ENCODE results near the gene KMT2B. TPM values are rescaled to one million over a fixed set of nuclear protein-coding genes. Genes with fewer than 3 reads are reported as not detected.

KMT2B gene
- total and polyA plus RNA-seq, 2 donors from 2014 or later, result 14.8 to 40.8 TPM

DNA sequence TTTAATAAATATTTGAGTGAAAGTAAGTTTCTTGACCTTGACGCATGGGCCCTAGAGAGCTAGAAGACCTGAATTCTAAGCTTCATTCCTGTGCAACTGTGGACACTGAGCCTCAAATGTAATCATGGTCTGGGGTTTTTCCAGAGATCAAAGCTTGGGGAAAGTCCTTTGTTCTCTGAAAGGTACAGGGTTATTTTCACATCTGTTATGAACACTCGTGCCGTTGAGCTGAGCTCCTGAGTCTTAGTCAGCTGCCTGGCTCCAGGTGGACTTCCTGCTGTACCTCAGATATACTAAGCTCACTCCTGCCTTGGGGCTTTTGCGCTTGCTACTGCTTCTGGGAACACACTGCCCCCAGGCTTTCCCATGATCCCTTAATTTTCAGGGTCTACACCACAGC, 21.0 kb upstream of the KMT2B start:
- no peaks in the 10 kb centered on the region for H3K36me3 ChIP-seq (ENCODE audit: control insufficient read depth in 2 of 3, insufficient read depth in 3 of 3, low read length in 3 of 3)
- TF ChIP-seq, protein P1, sequence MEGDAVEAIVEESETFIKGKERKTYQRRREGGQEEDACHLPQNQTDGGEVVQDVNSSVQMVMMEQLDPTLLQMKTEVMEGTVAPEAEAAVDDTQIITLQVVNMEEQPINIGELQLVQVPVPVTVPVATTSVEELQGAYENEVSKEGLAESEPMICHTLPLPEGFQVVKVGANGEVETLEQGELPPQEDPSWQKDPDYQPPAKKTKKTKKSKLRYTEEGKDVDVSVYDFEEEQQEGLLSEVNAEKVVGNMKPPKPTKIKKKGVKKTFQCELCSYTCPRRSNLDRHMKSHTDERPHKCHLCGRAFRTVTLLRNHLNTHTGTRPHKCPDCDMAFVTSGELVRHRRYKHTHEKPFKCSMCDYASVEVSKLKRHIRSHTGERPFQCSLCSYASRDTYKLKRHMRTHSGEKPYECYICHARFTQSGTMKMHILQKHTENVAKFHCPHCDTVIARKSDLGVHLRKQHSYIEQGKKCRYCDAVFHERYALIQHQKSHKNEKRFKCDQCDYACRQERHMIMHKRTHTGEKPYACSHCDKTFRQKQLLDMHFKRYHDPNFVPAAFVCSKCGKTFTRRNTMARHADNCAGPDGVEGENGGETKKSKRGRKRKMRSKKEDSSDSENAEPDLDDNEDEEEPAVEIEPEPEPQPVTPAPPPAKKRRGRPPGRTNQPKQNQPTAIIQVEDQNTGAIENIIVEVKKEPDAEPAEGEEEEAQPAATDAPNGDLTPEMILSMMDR (IDR thresholded peaks at IDR 0.05; ENCODE audit: borderline replicate concordance, extremely low read depth, insufficient read depth), result no peak
- no peak overlapping the region for H3K9ac ChIP-seq (ENCODE audit: low read length in 3 of 3)
- H3K9me3 ChIP-seq (ENCODE audit: control insufficient read depth in 2 of 3, insufficient read depth in 1 of 3, low read length in 3 of 3), result no peaks in the 10 kb centered on the region
- H3K27me3 ChIP-seq (ENCODE audit: control insufficient read depth, insufficient read depth, low read length), result no peaks in the 10 kb centered on the region
- intact Hi-C loops (cut with DNase I), result no loop called here
- FAIRE-seq (no peak), DNase-seq (no peak)
- no peak overlapping the region for H3K27ac ChIP-seq (ENCODE audit: low read depth in 2 of 2, low read length in 2 of 2)
- peaks cover 0 to under 1% (median 0%) of the 10 kb centered on the region in 3 donors for H3K4me1 ChIP-seq (ENCODE audit: control insufficient read depth in 2 of 3, insufficient read depth in 2 of 3, low read depth in 1 of 3, low read length in 3 of 3)
- no peak overlapping the region for H3K4me3 ChIP-seq (ENCODE audit: low read length in 3 of 3)

DNA sequence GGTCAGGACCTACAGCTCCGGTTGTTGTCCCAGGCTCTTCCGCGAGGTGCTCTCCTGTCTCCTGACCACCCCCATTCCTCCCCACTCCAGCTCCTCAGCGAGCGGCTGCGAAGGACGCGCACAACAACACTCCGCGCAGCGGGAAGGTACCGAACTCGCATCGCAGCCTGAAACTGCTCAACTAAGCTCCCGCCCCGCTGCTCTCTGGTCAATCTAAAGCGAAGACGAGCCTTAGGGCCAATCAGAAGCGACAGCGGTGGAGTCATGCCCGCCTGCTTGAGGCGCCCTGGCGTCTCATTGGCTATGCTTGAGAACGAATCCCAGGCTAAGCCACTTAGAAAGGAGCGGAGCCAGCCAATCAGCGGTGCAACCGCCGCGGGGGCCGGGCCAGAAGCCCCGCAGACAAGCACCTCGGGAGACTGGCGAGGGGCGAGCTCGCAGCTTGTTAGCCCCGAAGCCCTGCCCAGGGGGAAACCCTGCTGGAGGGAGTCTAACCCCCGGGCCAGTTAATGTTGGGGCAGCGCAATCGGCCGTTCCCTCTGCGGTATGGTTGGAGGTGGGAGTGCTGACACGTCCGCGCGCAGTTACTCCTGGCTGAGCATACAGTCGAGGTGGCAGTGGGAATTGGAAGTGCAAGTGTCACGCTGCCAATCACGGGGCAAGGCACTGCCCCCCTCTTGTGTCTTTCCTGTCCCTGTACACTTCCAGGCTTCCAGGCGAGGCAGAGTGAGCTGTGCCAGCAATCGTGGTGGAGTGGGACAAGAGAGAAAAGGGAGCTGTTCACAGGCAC, 15.4 kb upstream of the KMT2B start:
- Histone ChIP-seq H3K4me1 (ENCODE audit: control insufficient read depth in 2 of 3, insufficient read depth in 2 of 3, low read depth in 1 of 3, low read length in 3 of 3) (peaks cover 0 to 8% (median 0%) of the 10 kb centered on the region in 3 donors), H3K27me3 (ENCODE audit: control insufficient read depth, insufficient read depth, low read length) (no peaks in the 10 kb centered on the region), H3K4me3 (ENCODE audit: low read length in 3 of 3) (peak overlapping the region; percentile 55 to 81 (median 65)), H3K27ac (ENCODE audit: low read depth in 2 of 2, low read length in 2 of 2) (no peak overlapping the region), H3K9ac (ENCODE audit: low read length in 3 of 3) (peak overlapping the region; percentile 55 to 77 (median 61)), H3K36me3 (ENCODE audit: control insufficient read depth in 2 of 3, insufficient read depth in 3 of 3, low read length in 3 of 3) (no peaks in the 10 kb centered on the region), H3K9me3 (ENCODE audit: control insufficient read depth in 2 of 3, insufficient read depth in 1 of 3, low read length in 3 of 3) (no peaks in the 10 kb centered on the region)
- peak; percentile 91 for FAIRE-seq
- intact Hi-C loops (cut with DNase I), result no loop called here
- TF ChIP-seq, protein P1 (IDR thresholded peaks at IDR 0.05; ENCODE audit: borderline replicate concordance, extremely low read depth, insufficient read depth), result no peak
- DNase-seq, result peak; percentile 95 to 98 (median 97)

DNA sequence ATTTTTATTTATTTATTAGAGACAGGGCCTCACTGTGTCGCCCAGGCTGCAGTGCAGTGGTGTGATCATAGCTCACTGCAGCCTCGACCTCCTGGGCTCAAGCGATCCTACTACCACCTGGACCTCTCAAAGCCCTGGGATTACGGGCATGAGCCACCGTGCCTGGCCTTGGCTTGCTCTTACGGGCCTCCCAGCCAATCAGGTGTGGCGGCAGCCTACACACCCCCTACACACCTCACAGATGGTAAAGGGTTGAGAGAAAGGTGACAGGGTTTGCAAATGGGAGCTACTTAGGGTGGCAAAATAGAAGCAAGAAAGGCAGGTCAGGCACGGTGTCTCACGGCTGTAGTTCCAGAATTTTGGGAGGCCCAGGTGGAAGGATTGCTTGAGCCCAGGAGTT, 14.5 kb upstream of the KMT2B start:
- Histone ChIP-seq H3K27ac (ENCODE audit: low read depth in 2 of 2, low read length in 2 of 2) (no peak overlapping the region), H3K27me3 (ENCODE audit: control insufficient read depth, insufficient read depth, low read length) (no peaks in the 10 kb centered on the region), H3K36me3 (ENCODE audit: control insufficient read depth in 2 of 3, insufficient read depth in 3 of 3, low read length in 3 of 3) (no peaks in the 10 kb centered on the region), H3K9me3 (ENCODE audit: control insufficient read depth in 2 of 3, insufficient read depth in 1 of 3, low read length in 3 of 3) (no peaks in the 10 kb centered on the region), H3K4me1 (ENCODE audit: control insufficient read depth in 2 of 3, insufficient read depth in 2 of 3, low read depth in 1 of 3, low read length in 3 of 3) (peaks cover 0 to 8% (median 0%) of the 10 kb centered on the region in 3 donors), H3K4me3 (ENCODE audit: low read length in 3 of 3) (no peak overlapping the region), H3K9ac (ENCODE audit: low read length in 3 of 3) (no peak overlapping the region)
- TF ChIP-seq, protein P1 (IDR thresholded peaks at IDR 0.05; ENCODE audit: borderline replicate concordance, extremely low read depth, insufficient read depth), result no peak
- intact Hi-C loops (cut with DNase I), result no loop called here
- FAIRE-seq (no peak), DNase-seq (no peak)
